ENCODE data around the gene JTB.

Gene JTB

DNA sequence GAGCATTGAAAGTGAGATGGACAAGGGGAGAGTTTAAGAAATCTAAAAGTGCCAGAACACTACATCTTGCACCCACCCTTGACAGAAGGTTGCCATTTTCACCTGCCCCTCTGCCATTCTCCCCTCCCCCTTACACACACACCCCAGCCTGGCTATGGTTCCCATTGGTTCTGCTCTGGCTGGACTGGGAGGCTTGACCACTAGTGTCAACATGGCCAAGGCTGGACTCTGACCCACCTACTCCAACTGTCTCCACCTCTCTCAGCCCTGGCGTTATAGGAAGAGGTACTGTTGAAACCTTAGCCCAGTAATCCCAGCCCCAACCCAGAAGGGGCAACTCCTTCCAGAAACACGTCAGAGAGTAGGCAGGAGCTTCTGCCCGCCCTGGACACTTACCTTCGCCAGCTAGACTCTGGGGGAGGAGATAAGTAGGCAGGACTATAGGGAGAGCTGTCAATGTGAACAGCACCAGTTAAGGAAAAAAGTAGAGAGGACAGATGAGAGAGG lies 23.6 kb downstream of the JTB start:
- DNase-seq, result no peak

DNA sequence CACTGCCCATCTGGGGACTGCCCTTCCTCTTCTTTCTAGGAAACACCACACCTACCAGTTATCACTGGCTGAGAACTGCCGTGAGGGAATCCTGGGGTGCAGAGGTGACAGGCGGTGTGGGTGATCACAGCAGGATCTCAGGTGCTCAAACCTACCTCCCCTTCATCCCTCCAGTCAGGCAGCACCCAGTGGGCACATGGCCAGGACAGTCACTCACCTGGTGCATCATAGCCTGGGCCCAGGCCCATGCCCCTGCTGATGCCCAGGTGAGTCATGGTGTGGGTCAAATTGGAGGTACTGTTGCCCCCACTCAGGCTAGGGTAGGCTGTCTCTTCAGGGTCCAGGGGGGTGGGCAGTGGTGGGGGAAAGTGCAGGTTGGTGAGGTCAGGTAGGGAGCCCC lies 25.7 kb downstream of the JTB start:
- DNase-seq, result no peak

- no peak for DNase-seq
Observed at GRCh38 chr1:153951183-153951582, 26.3 kb downstream of the JTB start.

- DNase-seq, result peak; percentile 86 to 87
Observed at GRCh38 chr1:153946622-153947241, 30.7 kb downstream of the JTB start, which contains the start of gene DENND4B. TSS of gene DENND4B (minus strand) at chr1:153946718. CDS start at chr1:153944374, 2,344 bp downstream.

DNA sequence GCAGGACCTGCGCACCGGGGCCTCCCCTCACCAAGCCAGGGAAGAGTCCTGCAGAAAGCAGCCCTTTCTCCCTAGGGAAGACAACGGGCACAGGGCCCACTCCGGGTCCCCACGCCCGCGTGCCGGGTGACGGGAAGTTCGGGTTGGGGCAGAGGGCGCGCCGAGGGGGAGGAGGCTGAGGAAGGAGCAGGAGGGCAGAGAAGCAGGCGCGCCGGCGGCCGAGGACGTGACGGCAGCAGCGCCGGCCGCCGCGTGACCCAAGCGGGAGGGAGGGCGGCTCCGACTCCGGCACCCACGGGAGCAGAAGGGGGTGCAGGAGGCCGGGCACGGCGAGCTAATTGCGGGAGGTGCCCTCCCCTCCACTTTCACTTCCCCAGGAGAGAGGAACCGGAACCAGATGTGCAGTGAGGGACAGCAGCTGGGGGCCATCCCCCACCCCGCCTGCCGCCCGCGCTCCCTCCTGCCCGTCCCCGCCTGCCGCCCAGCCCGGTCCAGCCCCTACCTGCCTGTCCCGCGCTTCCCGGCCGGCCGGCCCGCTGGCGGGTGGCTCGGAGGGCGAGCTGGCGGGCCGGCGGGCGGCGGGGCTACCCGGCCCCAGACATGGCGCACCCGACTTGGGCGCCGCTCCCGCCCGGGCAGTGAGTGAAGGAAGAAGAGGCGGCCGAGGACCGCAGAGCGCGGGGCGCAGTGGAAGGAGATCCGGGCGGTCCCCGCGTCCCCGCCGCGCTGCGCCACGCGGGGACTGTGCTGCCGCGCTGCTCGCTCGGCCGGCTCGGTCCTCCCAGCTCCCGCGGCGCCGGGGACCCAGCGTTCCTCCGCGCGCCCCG lies 31.5 kb downstream of the JTB start:
- peak; percentile 98 to 99 for DNase-seq

DNA sequence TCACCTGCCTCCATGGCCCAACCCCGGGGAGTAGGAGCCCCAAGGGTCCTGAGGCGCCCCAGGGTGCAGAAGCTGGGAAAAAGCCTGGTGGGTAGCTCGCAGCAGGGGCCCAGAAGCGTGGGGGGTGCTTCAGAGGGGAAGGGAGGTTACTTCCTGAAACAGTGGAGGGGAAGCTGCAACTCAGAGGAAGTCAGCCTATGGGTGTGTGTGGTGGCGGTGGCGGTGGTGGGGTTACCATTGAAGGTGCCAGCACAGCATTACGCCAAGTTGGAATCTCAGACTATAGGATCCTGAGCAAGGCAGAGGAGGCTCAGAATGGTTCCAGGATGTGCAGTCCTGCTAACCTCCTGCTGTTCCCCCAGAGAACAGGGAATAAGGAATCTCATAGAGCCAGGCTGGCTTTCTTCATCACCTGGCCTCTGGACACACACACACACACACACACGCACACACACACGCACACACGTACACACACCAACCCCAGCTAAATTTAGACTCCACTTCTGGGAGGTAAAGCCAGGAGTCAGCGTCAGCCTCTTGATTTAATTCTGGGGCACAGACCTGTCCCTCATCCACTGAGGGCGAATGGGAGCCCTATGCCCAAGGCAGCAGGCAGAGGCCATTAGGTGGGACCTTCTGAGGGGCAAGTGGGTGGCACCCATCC lies 32.2 kb downstream of the JTB start:
- DNase-seq, result peak; percentile 92 to 95

DNA sequence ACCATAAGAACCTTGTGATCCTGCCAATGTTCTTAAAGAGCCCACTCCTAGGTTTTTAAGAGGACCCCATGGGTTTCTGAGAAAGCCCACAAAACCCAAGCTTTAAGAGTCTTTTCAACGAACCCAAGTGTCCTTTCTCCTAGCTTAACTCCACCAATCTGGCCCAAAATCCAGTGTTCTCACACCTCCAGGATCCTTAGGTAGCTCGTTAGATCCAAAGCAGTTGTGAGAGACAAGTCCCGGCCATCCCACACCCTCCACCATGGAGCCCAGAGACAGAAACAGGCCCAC lies 32.7 kb downstream of the JTB start:
- DNase-seq, result no peak

GRCh38 chr1:153944005-153944826 lies 33.3 kb downstream of the JTB start:
- peak; percentile 74 to 76 for DNase-seq

DNA sequence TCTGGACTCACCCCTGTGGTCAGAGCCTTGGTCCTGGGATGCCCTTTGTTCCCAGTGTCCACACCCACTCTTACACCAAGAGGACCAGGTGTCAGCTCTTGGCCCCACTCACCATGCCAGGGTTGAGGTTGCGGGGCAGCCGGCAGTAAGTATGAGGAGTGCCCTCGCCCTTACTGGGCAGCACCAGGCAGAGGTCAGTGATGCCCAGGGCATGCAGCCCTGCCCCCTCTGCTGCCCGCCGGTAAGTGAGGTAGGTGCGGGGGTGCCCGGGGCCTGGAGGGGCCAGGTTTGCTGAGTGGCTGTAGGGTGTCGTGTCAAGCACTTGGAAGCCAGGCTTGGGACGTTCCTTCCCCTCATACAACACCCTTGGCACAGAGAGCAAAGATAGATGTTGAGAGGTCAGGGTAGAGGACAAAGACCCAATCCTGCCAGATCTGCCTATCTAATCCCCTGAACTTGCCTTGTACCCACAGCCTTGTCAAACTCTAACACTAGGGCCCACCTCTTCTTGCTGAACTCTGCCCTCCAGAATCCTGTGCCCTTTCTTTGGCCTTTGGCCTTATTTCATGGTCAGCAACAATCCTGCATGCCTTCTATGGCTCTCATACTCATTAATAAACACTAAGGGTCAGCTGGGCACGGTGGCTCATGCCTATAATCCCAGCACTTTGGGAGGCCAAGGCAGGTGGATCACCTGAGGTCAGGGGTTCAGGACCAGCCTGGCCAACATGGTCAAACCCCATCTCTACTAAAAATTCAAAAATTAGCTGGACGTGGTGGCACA lies 34.5 kb downstream of the JTB start:
- DNase-seq, result no peak

DNA sequence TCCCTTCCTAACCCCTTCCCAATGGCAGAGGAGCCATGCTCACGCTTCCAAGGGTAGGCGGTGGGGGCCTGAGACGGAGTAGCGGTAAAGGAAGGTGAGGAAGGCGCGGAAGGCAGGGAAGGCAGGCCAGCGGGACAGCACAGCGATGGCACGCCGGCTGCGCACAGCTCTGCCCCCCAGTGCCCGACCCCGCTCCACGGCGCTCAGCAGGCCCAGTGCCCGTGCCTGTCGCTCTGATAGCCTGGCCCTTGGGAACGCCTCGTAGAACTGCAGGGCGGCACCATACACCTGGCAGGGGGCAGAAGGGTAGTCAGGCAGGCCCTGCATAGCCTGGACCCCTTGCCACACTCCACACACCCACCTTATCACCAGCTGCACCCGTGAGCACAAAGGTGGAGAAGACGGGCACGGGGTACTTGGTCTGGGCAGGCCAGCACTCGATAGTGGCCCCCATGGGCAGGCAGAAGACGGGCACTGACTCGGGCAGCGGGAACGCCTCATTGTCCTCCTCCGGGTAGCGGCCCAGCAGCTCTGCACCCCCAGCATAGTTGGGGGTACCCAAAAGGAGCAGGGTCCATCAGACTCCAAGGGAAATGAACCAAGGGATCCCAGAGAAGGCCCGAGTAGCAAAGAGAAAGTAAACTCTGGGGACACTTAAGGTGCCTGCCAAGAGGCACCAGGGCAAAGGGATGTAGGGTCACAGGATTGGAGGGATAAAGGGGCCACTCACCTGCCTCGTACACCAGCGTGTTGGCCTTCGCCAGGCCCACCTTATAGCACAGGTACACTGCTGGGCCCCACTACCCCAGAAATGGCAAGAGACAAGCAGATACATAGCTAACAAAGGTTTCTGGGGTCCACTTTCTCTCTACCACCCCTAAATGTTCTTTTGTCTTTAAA lies 35.4 kb downstream of the JTB start:
- DNase-seq, result no peak

- no peak for DNase-seq
Observed at GRCh38 chr1:153940756-153941155, 36.7 kb downstream of the JTB start.

GRCh38 chr1:153939476-153939875 lies 38.0 kb downstream of the JTB start:
- DNase-seq, result no peak

DNA sequence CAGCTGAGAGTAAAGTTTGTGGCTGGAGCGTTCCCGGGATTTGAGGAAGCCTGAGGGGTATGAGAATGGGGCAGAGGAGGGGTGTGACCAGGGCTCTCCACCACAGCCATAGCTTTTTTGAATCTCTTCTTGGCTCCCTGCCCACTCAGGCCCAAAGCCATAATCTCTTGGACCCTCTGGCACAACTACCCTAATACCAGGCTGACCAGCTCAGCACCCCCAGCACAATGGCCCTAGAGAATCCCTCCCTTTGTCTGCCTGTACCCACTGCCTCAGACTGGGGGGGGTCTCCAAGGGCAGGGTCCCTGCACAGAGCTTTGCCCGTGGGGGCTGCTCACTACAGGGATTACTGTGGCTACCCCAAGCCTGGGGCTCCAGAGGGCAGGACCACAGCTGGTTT lies 38.5 kb downstream of the JTB start:
- no peak for DNase-seq

GRCh38 chr1:153937331-153937730 lies 40.1 kb downstream of the JTB start:
- DNase-seq, result no peak

- no peak for DNase-seq
Observed at GRCh38 chr1:153936011-153936802, 41.3 kb downstream of the JTB start.

DNA sequence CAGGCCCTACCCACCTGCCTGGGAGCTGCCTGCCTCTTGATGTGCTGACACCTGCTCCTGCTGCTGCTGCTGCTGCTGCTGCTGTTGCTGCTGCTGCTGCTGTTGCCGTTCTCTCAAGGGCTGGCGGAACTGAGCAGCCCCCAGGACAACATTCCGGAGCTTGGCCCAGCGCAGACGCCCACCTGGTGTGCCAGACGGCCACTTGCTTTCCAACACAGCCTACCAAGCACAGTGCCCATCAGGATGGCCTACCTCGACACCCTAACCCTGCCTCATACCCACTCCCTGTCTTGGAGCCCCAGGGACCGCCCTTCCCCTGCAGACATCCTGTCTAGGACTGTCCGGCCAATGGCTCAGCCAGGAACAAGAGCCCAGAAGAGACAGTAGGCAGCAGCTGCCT lies 42.7 kb downstream of the JTB start:
- DNase-seq, result no peak

DNA sequence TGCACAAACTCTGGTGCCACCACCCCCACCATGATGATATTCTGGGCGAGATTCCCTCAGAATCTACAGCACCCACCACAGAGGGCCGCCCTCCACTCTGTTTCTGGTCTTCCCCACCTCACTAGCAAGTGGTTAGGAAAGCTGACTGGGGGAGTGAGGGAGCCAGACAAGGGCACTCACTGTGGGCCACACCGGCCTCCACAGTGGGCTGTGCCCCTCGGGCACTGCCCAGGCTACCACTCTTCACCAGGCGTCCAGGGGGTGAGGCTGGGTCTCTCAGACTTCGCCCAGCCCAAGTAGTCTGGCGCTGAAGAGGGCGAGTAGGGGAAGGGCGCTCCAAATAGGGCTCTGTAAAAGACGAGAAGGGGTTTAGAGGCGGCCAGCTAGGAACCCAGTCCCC lies 43.5 kb downstream of the JTB start:
- no peak for DNase-seq

DNA sequence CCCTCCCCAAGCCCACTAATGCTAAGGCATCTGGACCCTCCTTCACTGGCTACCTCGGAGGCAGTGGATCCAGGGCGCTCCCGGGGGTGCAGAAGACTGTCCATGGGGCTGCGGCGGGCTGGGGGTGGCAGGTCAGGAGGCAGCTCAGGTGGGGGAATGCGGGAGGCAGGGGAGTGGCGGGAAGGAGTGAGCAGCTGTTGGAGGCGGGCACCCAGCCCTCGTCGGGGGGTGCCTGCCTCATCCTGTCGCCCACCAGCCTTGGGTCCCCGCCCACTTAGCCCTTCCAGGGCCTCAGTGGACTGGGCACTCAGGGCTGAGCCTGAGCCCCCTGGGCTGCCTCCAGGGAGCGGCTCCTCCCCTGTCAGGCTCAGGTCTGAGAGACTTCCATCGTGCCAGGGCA lies 44.0 kb downstream of the JTB start:
- DNase-seq, result no peak

- DNase-seq, result no peak
Observed at GRCh38 chr1:153932156-153933131, 45.0 kb downstream of the JTB start.
